A673 (cell line): ENCODE data around the gene ITGA11. TPM values are rescaled to one million over a fixed set of nuclear protein-coding genes. Genes with fewer than 3 reads are reported as not detected.

Experiments used
- BruUV-seq: library from RNA; stranded (reverse); fragments of 400-500 nt; replicated peaks from 2 replicates; lab custom pipeline; 2021; lab: Mats Ljungman, UMichigan
- CTCF ChIA-PET: fragments of 300-600 bp; sonication (Branson Sonifier 250); formaldehyde crosslinking; loops from one replicate; lab custom pipeline; 2022; ENCODE audit warnings: antibody characterized with exemption; lab: Charles Lee
- POLR2A ChIA-PET: fragments of 300-600 bp; sonication (Branson Sonifier 250); formaldehyde crosslinking; loops from one replicate; lab custom pipeline; 2022; ENCODE audit warnings: antibody characterized with exemption; ENCODE audit not compliant: low non-redundant PET; lab: Charles Lee
- DNase-seq: peaks from one replicate; pipeline ENCODE4 v3.0.0-alpha.2; 2015; ENCODE audit warnings: low spot score
- H3K27ac ChIP-seq: fragments of 200-600 bp; sonication (generic); 2 replicates; pipeline ENCODE4 v1.5.1; 2016; ENCODE audit warnings: mixed run types, low read depth, mild to moderate bottlenecking, mixed read lengths, antibody characterized with exemption, low read length; ENCODE audit not compliant: poor library complexity, severe bottlenecking
- H3K27me3 ChIP-seq: fragments of 200-600 bp; sonication (generic); replicated peaks from 2 replicates; pipeline ENCODE4 v1.6.1; 2017; ENCODE audit warnings: mixed run types, low read depth, mild to moderate bottlenecking, mixed read lengths, antibody characterized with exemption, low read length; ENCODE audit not compliant: insufficient read depth, poor library complexity
- H3K36me3 ChIP-seq: fragments of 200-600 bp; sonication (generic); 2 replicates; pipeline ENCODE4 v1.6.1; 2016; ENCODE audit warnings: mixed run types, mild to moderate bottlenecking, mixed read lengths, antibody characterized with exemption, low read length; ENCODE audit not compliant: insufficient read depth, poor library complexity, severe bottlenecking
- H3K4me1 ChIP-seq: fragments of 200-600 bp; sonication (generic); 2 replicates; pipeline ENCODE4 v1.6.1; 2017; ENCODE audit warnings: mixed run types, mild to moderate bottlenecking, mixed read lengths, antibody characterized with exemption, low read length; ENCODE audit not compliant: insufficient read depth, poor library complexity, severe bottlenecking
- H3K4me3 ChIP-seq: fragments of 200-600 bp; sonication (generic); 2 replicates; pipeline ENCODE4 v1.5.1; 2016; ENCODE audit warnings: low read depth, mixed run types, mild to moderate bottlenecking, mixed read lengths, low read length; ENCODE audit not compliant: poor library complexity, severe bottlenecking
- H3K9me3 ChIP-seq: fragments of 200-600 bp; sonication (generic); 2 replicates; pipeline ENCODE4 v1.6.1; 2016; ENCODE audit warnings: mixed run types, low read depth, mild to moderate bottlenecking, mixed read lengths, antibody characterized with exemption, low read length; ENCODE audit not compliant: poor library complexity, severe bottlenecking
- CTCF ChIP-seq: fragments of 300-800, 200-600 bp; sonication (generic); conservative IDR thresholded peaks from 2 replicates; pipeline ENCODE4 v1.5.1; 2017; ENCODE audit warnings: low read depth, mild to moderate bottlenecking, antibody characterized with exemption, low read length, moderate library complexity, mixed read lengths
- EZH2 ChIP-seq: fragments of 200-600 bp; sonication (generic); IDR thresholded peaks from 2 replicates; pipeline ENCODE4 v1.6.1; 2017; ENCODE audit warnings: borderline replicate concordance, low read depth, mild to moderate bottlenecking, mixed read lengths, antibody characterized with exemption, low read length; ENCODE audit not compliant: poor library complexity, severe bottlenecking
- intact Hi-C: fragments of 100-400 bp; cut with micrococcal nuclease; formaldehyde crosslinking; loops from one replicate; pipeline ENCODE4 v1.10.0; 2022; ENCODE audit not compliant: unreplicated experiment
- total RNA-seq: library from RNA; stranded (reverse); gene quantifications from 2 replicates; pipeline ENCODE4 v1.2.3, GENCODE V29; 2021

Gene ITGA11
- total RNA-seq, 1 experiment from 2014 or later, result 0.45 TPM

GRCh38 chr15:68408971-68409370 lies 23.0 kb downstream of the ITGA11 start:
- POLR2A ChIA-PET, result no interaction called here
- DNase-seq, result no peak
- no TSS peak for BruUV-seq

GRCh38 chr15:68407886-68408881 lies 23.8 kb downstream of the ITGA11 start:
- ChIA-PET POLR2A (no interaction called here), CTCF (no interaction called here)
- Histone ChIP-seq H3K9me3 (no peaks in the 10 kb centered on the region), H3K27ac (no peak overlapping the region), H3K4me1 (no peaks in the 10 kb centered on the region), H3K4me3 (no peak overlapping the region), H3K36me3 (no peaks in the 10 kb centered on the region), H3K27me3 (no peaks in the 10 kb centered on the region)
- no TSS peak for BruUV-seq
- DNase-seq, result no peak
- TF ChIP-seq CTCF, result no peak
- no peak for TF ChIP-seq EZH2
- intact Hi-C loops, result no loop called here

More at GRCh38 chr15:68408971-68409370, 23.0 kb downstream of the ITGA11 start:
- H3K27ac ChIP-seq, result no peak overlapping the region
- H3K4me3 ChIP-seq, result no peak overlapping the region
- CTCF ChIA-PET, result no interaction called here
- no peaks in the 10 kb centered on the region for H3K4me1 ChIP-seq
- H3K36me3 ChIP-seq, result no peaks in the 10 kb centered on the region
- intact Hi-C loops, result no loop called here
- TF ChIP-seq CTCF (no peak), EZH2 (no peak)
- H3K9me3 ChIP-seq, result no peaks in the 10 kb centered on the region
- no peaks in the 10 kb centered on the region for H3K27me3 ChIP-seq

GRCh38 chr15:68407141-68407885 lies 24.6 kb downstream of the ITGA11 start:
- no TSS peak for BruUV-seq
- intact Hi-C loops, result no loop called here
- no peaks in the 10 kb centered on the region for H3K36me3 ChIP-seq
- no peak for TF ChIP-seq CTCF
- TF ChIP-seq EZH2, result no peak
- no peaks in the 10 kb centered on the region for H3K27me3 ChIP-seq
- no peaks in the 10 kb centered on the region for H3K9me3 ChIP-seq
- no peak for DNase-seq
- no peaks in the 10 kb centered on the region for H3K4me1 ChIP-seq
- H3K27ac ChIP-seq, result no peak overlapping the region
- H3K4me3 ChIP-seq, result no peak overlapping the region
- ChIA-PET CTCF (no interaction called here), POLR2A (no interaction called here)
